Endometrium (tissue), 2 donors: ENCODE measurements around the gene MACF1.
"Not testable (repeated sequence)": the region's sequence is repeated elsewhere in the genome, so short reads cannot be mapped to it uniquely, and the experiment has no call there.

ENCODE experiments used
- FAIRE-seq: peaks from 2 replicates; lab custom pipeline; 2012; peaks lifted over from hg19 to GRCh38; lab: Jason Lieb, UNC
- donor health status: control.
- donor health status: control.

MACF1 gene

GRCh38 chr1:39425151-39425550 lies 220.7 kb downstream of the MACF1 start:
- FAIRE-seq, result no peak

- FAIRE-seq, result no peak
Measured at GRCh38 chr1:39425634-39426033, 221.1 kb downstream of the MACF1 start.

- no peak for FAIRE-seq
Measured at GRCh38 chr1:39426346-39426745, 221.9 kb downstream of the MACF1 start.

GRCh38 chr1:39427374-39427773 lies 222.9 kb downstream of the MACF1 start:
- no peak for FAIRE-seq

- FAIRE-seq, result peak; percentile 39
Measured at GRCh38 chr1:39427912-39428311, 223.4 kb downstream of the MACF1 start.

GRCh38 chr1:39431927-39432326 lies 227.4 kb downstream of the MACF1 start:
- FAIRE-seq, result no peak

- no peak for FAIRE-seq
Measured at GRCh38 chr1:39434797-39435395, 230.4 kb downstream of the MACF1 start.

GRCh38 chr1:39435597-39435996 lies 231.1 kb downstream of the MACF1 start:
- no peak for FAIRE-seq

- FAIRE-seq, result no peak
Measured at GRCh38 chr1:39436842-39437241, 232.3 kb downstream of the MACF1 start.

- no peak for FAIRE-seq
Measured at GRCh38 chr1:39438042-39438441, 233.5 kb downstream of the MACF1 start.

GRCh38 chr1:39440856-39441255 lies 236.4 kb downstream of the MACF1 start:
- no peak for FAIRE-seq

GRCh38 chr1:39441797-39442196 lies 237.3 kb downstream of the MACF1 start:
- FAIRE-seq, result no peak

GRCh38 chr1:39445573-39445972 lies 241.1 kb downstream of the MACF1 start:
- FAIRE-seq, result no peak

- no peak for FAIRE-seq
Measured at GRCh38 chr1:39446986-39447567, 242.6 kb downstream of the MACF1 start.

GRCh38 chr1:39450041-39450440 lies 245.5 kb downstream of the MACF1 start:
- not testable (repeated sequence) for FAIRE-seq

- no peak for FAIRE-seq
Measured at GRCh38 chr1:39450956-39451606, 246.6 kb downstream of the MACF1 start.

GRCh38 chr1:39452081-39452480 lies 247.6 kb downstream of the MACF1 start:
- FAIRE-seq, result no peak

GRCh38 chr1:39452540-39452939 lies 248.0 kb downstream of the MACF1 start:
- no peak for FAIRE-seq

GRCh38 chr1:39453603-39454002 lies 249.1 kb downstream of the MACF1 start:
- FAIRE-seq, result no peak

GRCh38 chr1:39458991-39459390 lies 254.5 kb downstream of the MACF1 start:
- FAIRE-seq, result no peak

- no peak for FAIRE-seq
Measured at GRCh38 chr1:39462074-39462473, 257.6 kb downstream of the MACF1 start.

GRCh38 chr1:39466413-39467107 lies 262.1 kb downstream of the MACF1 start:
- FAIRE-seq, result no peak

GRCh38 chr1:39467108-39467720 lies 262.7 kb downstream of the MACF1 start:
- FAIRE-seq, result peak; percentile 98
